ENCODE measurements around the gene NF1. TPM values are rescaled to one million over a fixed set of nuclear protein-coding genes. Genes with fewer than 3 reads are reported as not detected.

Gene NF1
- total RNA-seq, 2 donors from 2014 or later = 38.5 to 49.1 TPM

- Histone ChIP-seq H3K9ac (ENCODE audit: low read depth in 2 of 2, low read length in 2 of 2) (no peak overlapping the region), H3K36me3 (no peaks in the 10 kb centered on the region), H3K4me3 (no peak overlapping the region), H3K27me3 (no peaks in the 10 kb centered on the region), H3K9me3 (no peaks in the 10 kb centered on the region), H3K27ac (no peak overlapping the region), H3K4me1 (no peaks in the 10 kb centered on the region)
- DNase-seq = no peak
- TF ChIP-seq CTCF (IDR thresholded peaks at IDR 0.05) = no peak
- intact Hi-C loops (cut with DNase I) = no loop called here
Observed at GRCh38 chr17:31144836-31145235, 50.1 kb downstream of the NF1 start.

GRCh38 chr17:31147507-31148202 is 52.9 kb downstream of the NF1 start:
- no peak for TF ChIP-seq CTCF (IDR thresholded peaks at IDR 0.05)
- Histone ChIP-seq H3K9me3 (no peaks in the 10 kb centered on the region), H3K36me3 (no peaks in the 10 kb centered on the region), H3K27ac (no peak overlapping the region), H3K4me1 (no peaks in the 10 kb centered on the region), H3K9ac (ENCODE audit: low read depth in 2 of 2, low read length in 2 of 2) (no peak overlapping the region), H3K4me3 (no peak overlapping the region), H3K27me3 (no peaks in the 10 kb centered on the region)
- no peak for DNase-seq
- intact Hi-C loops (cut with DNase I) = no loop called here

- H3K27ac ChIP-seq = no peak overlapping the region
- intact Hi-C loops (cut with DNase I) = no loop called here
- no peak overlapping the region for H3K9ac ChIP-seq (ENCODE audit: low read depth in 2 of 2, low read length in 2 of 2)
- TF ChIP-seq CTCF (IDR thresholded peaks at IDR 0.05) = no peak
- no peaks in the 10 kb centered on the region for H3K4me1 ChIP-seq
- no peaks in the 10 kb centered on the region for H3K36me3 ChIP-seq
- H3K9me3 ChIP-seq = no peaks in the 10 kb centered on the region
- H3K27me3 ChIP-seq = no peaks in the 10 kb centered on the region
- no peak overlapping the region for H3K4me3 ChIP-seq
- DNase-seq = no peak
Observed at GRCh38 chr17:31148205-31148604, 53.4 kb downstream of the NF1 start.

- Histone ChIP-seq H3K36me3 (no peaks in the 10 kb centered on the region), H3K4me3 (no peak overlapping the region), H3K9ac (ENCODE audit: low read depth in 2 of 2, low read length in 2 of 2) (no peak overlapping the region), H3K9me3 (no peaks in the 10 kb centered on the region), H3K27me3 (no peaks in the 10 kb centered on the region), H3K27ac (no peak overlapping the region), H3K4me1 (no peaks in the 10 kb centered on the region)
- DNase-seq = no peak
- TF ChIP-seq CTCF (IDR thresholded peaks at IDR 0.05) = no peak
- intact Hi-C loops (cut with DNase I) = no loop called here
Observed at GRCh38 chr17:31152271-31152670, 57.5 kb downstream of the NF1 start.

- H3K4me3 ChIP-seq = no peak overlapping the region
- no peak overlapping the region for H3K9ac ChIP-seq (ENCODE audit: low read depth in 2 of 2, low read length in 2 of 2)
- H3K4me1 ChIP-seq = no peaks in the 10 kb centered on the region
- no peak for TF ChIP-seq CTCF (IDR thresholded peaks at IDR 0.05)
- no peaks in the 10 kb centered on the region for H3K27me3 ChIP-seq
- H3K27ac ChIP-seq = no peak overlapping the region
- no peaks in the 10 kb centered on the region for H3K36me3 ChIP-seq
- no peak for DNase-seq
- intact Hi-C loops (cut with DNase I) = no loop called here
- H3K9me3 ChIP-seq = no peaks in the 10 kb centered on the region
Observed at GRCh38 chr17:31155208-31155810, 60.5 kb downstream of the NF1 start.

Data from colonic mucosa (tissue), 4 donors.